Fibroblast of lung (primary cell): ENCODE data around the gene EPHB1. TPM values are rescaled to one million over a fixed set of nuclear protein-coding genes. Genes with fewer than 3 reads are reported as not detected.

Experiments used
- DNase-seq, 2 donors: peaks; one replicate each; pipeline versions ENCODE4 v3.0.0 to v3.0.0-alpha.2; 2010; ENCODE audit warnings: low read depth in 2 of 2
- H2AFZ ChIP-seq: 2 replicates; pipeline ENCODE4 v1.5.1; 2012; ENCODE audit warnings: low read length, control low read depth, inconsistent platforms
- H3K27ac ChIP-seq: 2 replicates; pipeline ENCODE4 v1.5.1; 2011; ENCODE audit warnings: low read length, control low read depth; ENCODE audit not compliant: insufficient read depth
- H3K27me3 ChIP-seq: 2 replicates; pipeline ENCODE4 v1.5.1; 2011; ENCODE audit warnings: mild to moderate bottlenecking, low read length; ENCODE audit not compliant: control insufficient read depth, insufficient read depth
- H3K36me3 ChIP-seq: 2 replicates; pipeline ENCODE4 v1.5.1; 2011; ENCODE audit warnings: low read length; ENCODE audit not compliant: control insufficient read depth, insufficient read depth
- H3K4me1 ChIP-seq: 2 replicates; pipeline ENCODE4 v1.5.1; 2011; ENCODE audit warnings: low read length; ENCODE audit not compliant: control insufficient read depth, insufficient read depth; ENCODE audit errors: extremely low read depth
- H3K4me2 ChIP-seq: 2 replicates; pipeline ENCODE4 v1.5.1; 2011; ENCODE audit warnings: low read length, control low read depth; ENCODE audit not compliant: insufficient read depth; ENCODE audit errors: extremely low read depth
- H3K4me3 ChIP-seq, 4 experiments: fragments of 200-600 bp in 1 of 4; sonication (generic) in 1 of 4; replicated peaks in 1 of 4; 2 replicates each; pipeline ENCODE4 v1.5.1; 2011 to 2016; ENCODE audit warnings: low read length in 4 of 4, low read depth in 3 of 4, mild to moderate bottlenecking in 3 of 4, control low read depth in 2 of 4, inconsistent platforms in 1 of 4, mixed read lengths in 1 of 4; ENCODE audit not compliant: insufficient read depth in 1 of 4; ENCODE audit errors: control extremely low read depth in 1 of 4
- H3K79me2 ChIP-seq: 2 replicates; pipeline ENCODE4 v1.5.1; 2012; ENCODE audit warnings: mild to moderate bottlenecking, low read length, inconsistent platforms; ENCODE audit not compliant: control insufficient read depth, insufficient read depth
- H3K9ac ChIP-seq: 2 replicates; pipeline ENCODE4 v1.5.1; 2011; ENCODE audit warnings: mild to moderate bottlenecking, low read length, control low read depth; ENCODE audit not compliant: insufficient read depth
- H3K9me3 ChIP-seq: 2 replicates; pipeline ENCODE4 v1.5.1; 2012; ENCODE audit warnings: low read depth, low read length; ENCODE audit not compliant: control insufficient read depth, insufficient read depth
- H4K20me1 ChIP-seq: 2 replicates; pipeline ENCODE4 v1.5.1; 2011; ENCODE audit warnings: low read length; ENCODE audit not compliant: control insufficient read depth, insufficient read depth; ENCODE audit errors: extremely low read depth
- CTCF ChIP-seq, 2 donors: IDR thresholded peaks in 1 of 2; conservative IDR thresholded peaks in 1 of 2; 1 replicate in 1 of 2; 2 replicates in 1 of 2; pipeline ENCODE4 v1.5.1; 2011 to 2012; ENCODE audit warnings: low read length in 2 of 2, control low read depth in 1 of 2, inconsistent platforms in 1 of 2, low read depth in 1 of 2, mild to moderate bottlenecking in 1 of 2
- EZH2 ChIP-seq: IDR thresholded peaks from 2 replicates; pipeline ENCODE4 v1.5.1; 2012; ENCODE audit warnings: low read length, control low read depth, mild to moderate bottlenecking; ENCODE audit errors: missing control alignments
- polyA plus RNA-seq, 2 donors: library from polyadenylated mRNA; depleted of rRNA in 1 of 2; stranded (reverse) in 1 of 2; unstranded in 1 of 2; fragments of >200 nt; gene quantifications; 2 replicates each; pipeline ENCODE4 v1.2.1, GENCODE V29; 2011 to 2012; ENCODE audit warnings: missing spikeins in 1 of 2
- total RNA-seq: library from RNA; depleted of rRNA; stranded (reverse); fragments of >200 nt; gene quantifications from 2 replicates; pipeline ENCODE4 v1.2.1, GENCODE V29; 2014

The EPHB1 gene
- total and polyA plus RNA-seq, 2 donors (not counting 1 experiment from before 2014, with no cell fraction given) = 0.14 to 0.50 TPM

GRCh38 chr3:135134684-135135075, 339.6 kb downstream of the EPHB1 start:
- Histone ChIP-seq H3K36me3 (no peaks in the 10 kb centered on the region), H2AFZ (no peak overlapping the region), H3K4me2 (no peak overlapping the region), H4K20me1 (no peaks in the 10 kb centered on the region), H3K4me1 (no peaks in the 10 kb centered on the region), H3K9ac (no peak overlapping the region), H3K79me2 (no peaks in the 10 kb centered on the region), H3K27me3 (no peaks in the 10 kb centered on the region), H3K4me3 (no peak overlapping the region), H3K27ac (no peak overlapping the region), H3K9me3 (no peaks in the 10 kb centered on the region)
- TF ChIP-seq EZH2 = no peak
- no peak for TF ChIP-seq CTCF (conservative IDR thresholded peaks at IDR 0.05 in 1 of 2, IDR thresholded peaks at IDR 0.05 in 1 of 2; ENCODE audit: low read depth in 1 of 2, low read length in 2 of 2)
- DNase-seq = no peak

GRCh38 chr3:135135445-135135844, 340.4 kb downstream of the EPHB1 start:
- no peaks in the 10 kb centered on the region for H3K4me1 ChIP-seq
- H3K9me3 ChIP-seq = no peaks in the 10 kb centered on the region
- no peaks in the 10 kb centered on the region for H3K27me3 ChIP-seq
- no peak overlapping the region for H3K4me2 ChIP-seq
- H3K27ac ChIP-seq = no peak overlapping the region
- no peaks in the 10 kb centered on the region for H3K36me3 ChIP-seq
- H3K79me2 ChIP-seq = no peaks in the 10 kb centered on the region
- no peaks in the 10 kb centered on the region for H4K20me1 ChIP-seq
- TF ChIP-seq CTCF (conservative IDR thresholded peaks at IDR 0.05 in 1 of 2, IDR thresholded peaks at IDR 0.05 in 1 of 2; ENCODE audit: low read depth in 1 of 2, low read length in 2 of 2) (no peak), EZH2 (no peak)
- H3K4me3 ChIP-seq = no peak overlapping the region
- no peak overlapping the region for H2AFZ ChIP-seq
- DNase-seq = no peak
- H3K9ac ChIP-seq = no peak overlapping the region

- Histone ChIP-seq H3K4me3 (no peak overlapping the region), H3K36me3 (no peaks in the 10 kb centered on the region), H2AFZ (no peak overlapping the region), H3K4me1 (no peaks in the 10 kb centered on the region), H3K27ac (no peak overlapping the region), H3K9me3 (no peaks in the 10 kb centered on the region), H3K4me2 (no peak overlapping the region), H3K79me2 (no peaks in the 10 kb centered on the region), H4K20me1 (no peaks in the 10 kb centered on the region), H3K27me3 (no peaks in the 10 kb centered on the region), H3K9ac (no peak overlapping the region)
- no peak for DNase-seq
- TF ChIP-seq CTCF (conservative IDR thresholded peaks at IDR 0.05 in 1 of 2, IDR thresholded peaks at IDR 0.05 in 1 of 2; ENCODE audit: low read depth in 1 of 2, low read length in 2 of 2) (no peak), EZH2 (no peak)
Measured at GRCh38 chr3:135136361-135137100, 341.5 kb downstream of the EPHB1 start.
